Type B pancreatic cell (in vitro differentiated cells): ENCODE data around the gene RETN. TPM values are rescaled to one million over a fixed set of nuclear protein-coding genes. Genes with fewer than 3 reads are reported as not detected.

ENCODE experiments used
- DNase-seq: peaks from one replicate; pipeline ENCODE4 v3.0.0; 2021; ENCODE audit warnings: mixed read lengths; ENCODE audit not compliant: unreplicated experiment; ENCODE audit errors: extremely low spot score
- H3K27ac Mint-ChIP-seq: 2 replicates; pipeline ENCODE4 v1.8.0; 2021; ENCODE audit warnings: mild to moderate bottlenecking, mixed read lengths
- H3K27me3 Mint-ChIP-seq: 2 replicates; pipeline ENCODE4 v1.8.0; 2021; ENCODE audit warnings: mixed read lengths
- H3K36me3 Mint-ChIP-seq: 2 replicates; pipeline ENCODE4 v1.8.0; 2021; ENCODE audit warnings: mixed read lengths
- H3K4me1 Mint-ChIP-seq: one replicate; pipeline ENCODE4 v1.8.0; 2021; ENCODE audit warnings: mixed read lengths; ENCODE audit not compliant: unreplicated experiment
- H3K4me3 Mint-ChIP-seq: 2 replicates; pipeline ENCODE4 v1.8.0; 2021; ENCODE audit warnings: mild to moderate bottlenecking, mixed read lengths
- H3K9me3 Mint-ChIP-seq: 2 replicates; pipeline ENCODE4 v1.8.0; 2021; ENCODE audit warnings: mixed read lengths
- CTCF ChIP-seq: fragments of 200-600 bp; sonication (generic); conservative IDR thresholded peaks from 2 replicates; pipeline ENCODE4 v1.5.0; 2021; ENCODE audit warnings: antibody characterized with exemption, mild to moderate bottlenecking
- long read RNA-seq: library from polyadenylated mRNA; unstranded; transcript quantifications from one replicate; pipeline ENCODE4 v2.0.0, GENCODE V29; 2020
- total RNA-seq: library from RNA; stranded (reverse); gene quantifications from 2 replicates; pipeline ENCODE4 v1.2.1, GENCODE V29; 2021; ENCODE audit warnings: low replicate concordance

The RETN gene
- total RNA-seq: not detected in 2 replicates
- long read RNA-seq: 0 reads

GRCh38 chr19:7668842-7669241, at the start of gene RETN:
Gene RETN, plus strand, starts transcription at chr19:7669049. Its CDS starts 278 bp downstream, at chr19:7669327.
- Mint-ChIP-seq H3K4me3 (no peak within 1 kb of the TSS), H3K9me3 (peaks cover under 1% of the 10 kb centered on the region), H3K27ac (no peak within 1 kb of the TSS), H3K36me3 (no peaks in the 10 kb centered on the region), H3K4me1 (no peaks in the 10 kb centered on the region), H3K27me3 (peaks cover 50% of the 10 kb centered on the region)
- TF ChIP-seq CTCF: no peak
- no peak for DNase-seq

- no peak for TF ChIP-seq CTCF
- Mint-ChIP-seq H3K4me3 (no peak overlapping the region), H3K4me1 (peaks cover 7% of the 10 kb centered on the region), H3K27ac (no peak overlapping the region), H3K9me3 (no peaks in the 10 kb centered on the region), H3K36me3 (peaks cover 13% of the 10 kb centered on the region), H3K27me3 (no peaks in the 10 kb centered on the region)
- no peak for DNase-seq
Measured at GRCh38 chr19:7619671-7620441, 49.0 kb upstream of the RETN start.

- DNase-seq: no peak
- Mint-ChIP-seq H3K27ac (no peak overlapping the region), H3K27me3 (no peaks in the 10 kb centered on the region), H3K9me3 (no peaks in the 10 kb centered on the region), H3K36me3 (peaks cover 13% of the 10 kb centered on the region), H3K4me3 (no peak overlapping the region), H3K4me1 (peaks cover 7% of the 10 kb centered on the region)
- TF ChIP-seq CTCF: no peak
Measured at GRCh38 chr19:7620442-7621412, 48.1 kb upstream of the RETN start.

GRCh38 chr19:7622933-7623685, 45.7 kb upstream of the RETN start:
- Mint-ChIP-seq H3K4me1 (peaks cover 7% of the 10 kb centered on the region), H3K36me3 (peaks cover 13% of the 10 kb centered on the region), H3K9me3 (no peaks in the 10 kb centered on the region), H3K27me3 (no peaks in the 10 kb centered on the region), H3K27ac (peak overlapping the region; percentile 69), H3K4me3 (no peak overlapping the region)
- DNase-seq: no peak
- TF ChIP-seq CTCF: no peak
